A673 (cell line): ENCODE results near the gene ATP5F1D. TPM values are rescaled to one million over a fixed set of nuclear protein-coding genes. Genes with fewer than 3 reads are reported as not detected.

Source experiments
- BruUV-seq: library from RNA; stranded (reverse); fragments of 400-500 nt; replicated peaks from 2 replicates; lab custom pipeline; 2021; lab: Mats Ljungman, UMichigan
- CTCF ChIA-PET: fragments of 300-600 bp; sonication (Branson Sonifier 250); formaldehyde crosslinking; loops from one replicate; lab custom pipeline; 2022; ENCODE audit warnings: antibody characterized with exemption; lab: Charles Lee
- POLR2A ChIA-PET: fragments of 300-600 bp; sonication (Branson Sonifier 250); formaldehyde crosslinking; loops from one replicate; lab custom pipeline; 2022; ENCODE audit warnings: antibody characterized with exemption; ENCODE audit not compliant: low non-redundant PET; lab: Charles Lee
- DNase-seq: peaks from one replicate; pipeline ENCODE4 v3.0.0-alpha.2; 2015; ENCODE audit warnings: low spot score
- H3K27ac ChIP-seq: fragments of 200-600 bp; sonication (generic); 2 replicates; pipeline ENCODE4 v1.5.1; 2016; ENCODE audit warnings: mixed run types, low read depth, mild to moderate bottlenecking, mixed read lengths, antibody characterized with exemption, low read length; ENCODE audit not compliant: poor library complexity, severe bottlenecking
- H3K27me3 ChIP-seq: fragments of 200-600 bp; sonication (generic); replicated peaks from 2 replicates; pipeline ENCODE4 v1.6.1; 2017; ENCODE audit warnings: mixed run types, low read depth, mild to moderate bottlenecking, mixed read lengths, antibody characterized with exemption, low read length; ENCODE audit not compliant: insufficient read depth, poor library complexity
- H3K36me3 ChIP-seq: fragments of 200-600 bp; sonication (generic); 2 replicates; pipeline ENCODE4 v1.6.1; 2016; ENCODE audit warnings: mixed run types, mild to moderate bottlenecking, mixed read lengths, antibody characterized with exemption, low read length; ENCODE audit not compliant: insufficient read depth, poor library complexity, severe bottlenecking
- H3K4me1 ChIP-seq: fragments of 200-600 bp; sonication (generic); 2 replicates; pipeline ENCODE4 v1.6.1; 2017; ENCODE audit warnings: mixed run types, mild to moderate bottlenecking, mixed read lengths, antibody characterized with exemption, low read length; ENCODE audit not compliant: insufficient read depth, poor library complexity, severe bottlenecking
- H3K4me3 ChIP-seq: fragments of 200-600 bp; sonication (generic); 2 replicates; pipeline ENCODE4 v1.5.1; 2016; ENCODE audit warnings: low read depth, mixed run types, mild to moderate bottlenecking, mixed read lengths, low read length; ENCODE audit not compliant: poor library complexity, severe bottlenecking
- H3K9me3 ChIP-seq: fragments of 200-600 bp; sonication (generic); 2 replicates; pipeline ENCODE4 v1.6.1; 2016; ENCODE audit warnings: mixed run types, low read depth, mild to moderate bottlenecking, mixed read lengths, antibody characterized with exemption, low read length; ENCODE audit not compliant: poor library complexity, severe bottlenecking
- EZH2 ChIP-seq: fragments of 200-600 bp; sonication (generic); IDR thresholded peaks from 2 replicates; pipeline ENCODE4 v1.6.1; 2017; ENCODE audit warnings: borderline replicate concordance, low read depth, mild to moderate bottlenecking, mixed read lengths, antibody characterized with exemption, low read length; ENCODE audit not compliant: poor library complexity, severe bottlenecking
- intact Hi-C: fragments of 100-400 bp; cut with micrococcal nuclease; formaldehyde crosslinking; loops from one replicate; pipeline ENCODE4 v1.10.0; 2022; ENCODE audit not compliant: unreplicated experiment
- total RNA-seq: library from RNA; stranded (reverse); gene quantifications from 2 replicates; pipeline ENCODE4 v1.2.3, GENCODE V29; 2021
- TF ChIP-seq, protein P1 (sequence below): fragments of 300-800, 200-600 bp; sonication (generic); conservative IDR thresholded peaks from 2 replicates; pipeline ENCODE4 v1.5.1; 2017; ENCODE audit warnings: low read depth, mild to moderate bottlenecking, antibody characterized with exemption, low read length, moderate library complexity, mixed read lengths

ATP5F1D gene
- total RNA-seq, 1 experiment from 2014 or later, result 237 TPM

DNA sequence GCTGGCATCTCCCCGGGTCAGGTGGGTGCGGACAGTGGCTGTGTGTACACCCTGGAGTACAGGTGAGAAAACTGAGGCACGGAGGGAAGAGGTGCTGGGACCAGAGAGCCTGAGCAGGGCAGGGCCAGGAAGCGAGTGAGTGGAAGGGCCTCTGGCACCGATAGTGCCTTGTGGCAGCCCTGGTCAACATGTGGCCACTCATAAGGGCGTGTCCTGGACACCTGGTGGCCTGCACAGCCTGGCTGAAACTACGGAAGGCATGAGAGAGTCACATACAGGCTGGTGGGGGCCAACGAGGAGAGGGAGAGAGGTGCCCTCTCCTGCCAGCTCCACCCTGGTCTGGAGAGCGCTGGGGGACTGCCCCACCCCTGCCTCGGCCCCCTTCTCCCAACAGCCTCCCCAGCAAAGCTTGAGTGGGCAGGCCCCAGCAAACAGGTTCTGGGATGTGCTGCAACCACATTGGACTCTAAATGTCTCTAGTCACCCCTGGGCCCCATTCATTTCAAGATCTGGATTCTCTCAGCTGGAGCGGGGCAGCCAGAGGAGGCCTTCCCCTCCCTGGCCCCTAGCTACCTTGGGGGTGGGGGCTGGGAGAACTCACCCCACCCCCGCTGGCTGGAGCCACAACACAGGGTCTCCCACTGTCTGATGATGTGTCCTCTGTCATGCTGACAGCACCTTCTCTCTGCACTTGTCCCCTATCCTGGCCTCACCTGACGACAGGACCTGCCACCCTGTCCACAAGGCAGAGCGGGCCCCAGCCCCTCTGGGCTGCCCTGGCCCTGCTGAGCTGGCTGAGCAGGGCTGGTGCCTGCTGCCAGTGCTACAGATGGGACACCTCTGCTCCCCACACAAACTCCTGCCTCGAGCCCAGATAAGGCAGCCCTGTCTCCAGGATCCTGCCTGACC is 9.6 kb upstream of the ATP5F1D start:
- no peak for DNase-seq
- intact Hi-C loops, result no loop called here
- CTCF ChIA-PET, result interaction anchor here (0.8 kb wide), 1 partner anchor 12 kb away, joined by 3 read pairs; no protein-coding TSS in a partner anchor
- Histone ChIP-seq H3K36me3 (peaks cover 18% of the 10 kb centered on the region), H3K27ac (peak overlapping the region; percentile 19), H3K4me1 (peaks cover 7% of the 10 kb centered on the region), H3K9me3 (no peaks in the 10 kb centered on the region), H3K4me3 (no peak overlapping the region), H3K27me3 (no peaks in the 10 kb centered on the region)
- POLR2A ChIA-PET, result no interaction called here
- no peak for TF ChIP-seq EZH2
- TF ChIP-seq, protein P1, sequence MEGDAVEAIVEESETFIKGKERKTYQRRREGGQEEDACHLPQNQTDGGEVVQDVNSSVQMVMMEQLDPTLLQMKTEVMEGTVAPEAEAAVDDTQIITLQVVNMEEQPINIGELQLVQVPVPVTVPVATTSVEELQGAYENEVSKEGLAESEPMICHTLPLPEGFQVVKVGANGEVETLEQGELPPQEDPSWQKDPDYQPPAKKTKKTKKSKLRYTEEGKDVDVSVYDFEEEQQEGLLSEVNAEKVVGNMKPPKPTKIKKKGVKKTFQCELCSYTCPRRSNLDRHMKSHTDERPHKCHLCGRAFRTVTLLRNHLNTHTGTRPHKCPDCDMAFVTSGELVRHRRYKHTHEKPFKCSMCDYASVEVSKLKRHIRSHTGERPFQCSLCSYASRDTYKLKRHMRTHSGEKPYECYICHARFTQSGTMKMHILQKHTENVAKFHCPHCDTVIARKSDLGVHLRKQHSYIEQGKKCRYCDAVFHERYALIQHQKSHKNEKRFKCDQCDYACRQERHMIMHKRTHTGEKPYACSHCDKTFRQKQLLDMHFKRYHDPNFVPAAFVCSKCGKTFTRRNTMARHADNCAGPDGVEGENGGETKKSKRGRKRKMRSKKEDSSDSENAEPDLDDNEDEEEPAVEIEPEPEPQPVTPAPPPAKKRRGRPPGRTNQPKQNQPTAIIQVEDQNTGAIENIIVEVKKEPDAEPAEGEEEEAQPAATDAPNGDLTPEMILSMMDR, result no peak
- no TSS peak for BruUV-seq

DNA sequence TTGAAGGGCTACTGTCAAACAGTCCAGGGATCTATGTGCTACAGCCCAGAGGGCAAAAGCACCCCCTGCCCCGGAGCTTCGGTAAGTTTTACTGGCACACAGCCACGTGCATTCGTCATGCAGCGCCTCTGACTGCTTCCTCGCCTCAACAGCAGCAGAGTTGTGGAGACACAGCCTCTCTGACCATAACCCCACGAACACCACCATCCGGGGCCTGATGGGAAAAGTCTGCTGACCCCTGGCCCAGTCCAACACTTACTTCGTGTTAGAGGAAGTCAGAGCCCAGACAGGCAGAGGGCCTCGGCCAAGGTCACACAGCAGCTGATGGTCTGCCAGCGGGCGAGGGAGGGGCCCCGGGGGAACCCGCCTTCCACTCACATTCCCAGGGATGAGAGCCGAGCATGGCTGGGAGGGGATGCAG is 8.9 kb upstream of the ATP5F1D start:
- BruUV-seq, result no TSS peak
- H3K27me3 ChIP-seq, result no peaks in the 10 kb centered on the region
- CTCF ChIA-PET, result interaction anchor here (0.8 kb wide), 1 partner anchor 12 kb away, joined by 3 read pairs; no protein-coding TSS in a partner anchor
- H3K36me3 ChIP-seq, result peaks cover 15% of the 10 kb centered on the region
- H3K4me3 ChIP-seq, result no peak overlapping the region
- intact Hi-C loops, result no loop called here
- no peaks in the 10 kb centered on the region for H3K9me3 ChIP-seq
- H3K27ac ChIP-seq, result peak overlapping the region; percentile 19
- H3K4me1 ChIP-seq, result peaks cover 7% of the 10 kb centered on the region
- no peak for DNase-seq
- TF ChIP-seq EZH2, result no peak
- TF ChIP-seq, protein P1, result no peak
- POLR2A ChIA-PET, result no interaction called here

DNA sequence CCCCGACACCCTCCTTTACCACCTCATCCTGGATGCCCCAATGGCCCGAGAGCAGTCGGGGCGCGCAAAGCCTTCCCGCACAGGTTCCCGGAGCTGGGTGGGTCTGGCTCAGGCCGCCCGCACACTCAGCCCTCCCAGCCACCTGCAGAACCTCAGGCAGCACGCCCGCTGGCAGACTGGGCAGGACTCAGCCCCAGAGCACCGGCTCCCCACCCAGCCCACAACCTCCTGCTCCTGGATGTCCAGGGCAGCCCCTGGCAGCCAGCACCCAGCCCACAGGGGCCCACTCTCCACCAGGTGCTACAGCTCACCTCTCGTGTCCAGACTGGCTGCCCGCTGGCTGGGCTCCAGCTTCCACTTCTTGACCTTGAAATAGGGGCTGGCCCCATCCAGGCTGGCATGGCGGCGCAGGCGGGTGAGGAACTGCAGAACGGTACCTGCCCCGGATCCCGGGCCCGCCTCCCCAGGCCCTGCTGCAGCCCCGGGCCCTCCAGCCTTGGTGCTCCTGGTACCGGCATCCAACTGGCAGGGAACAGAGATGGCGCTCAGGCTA is 8.4 kb upstream of the ATP5F1D start:
- Histone ChIP-seq H3K27ac (no peak overlapping the region), H3K36me3 (peaks cover 9% of the 10 kb centered on the region), H3K27me3 (no peaks in the 10 kb centered on the region), H3K9me3 (no peaks in the 10 kb centered on the region), H3K4me1 (peaks cover 9% of the 10 kb centered on the region), H3K4me3 (no peak overlapping the region)
- TF ChIP-seq EZH2, result no peak
- TF ChIP-seq, protein P1, result no peak
- no peak for DNase-seq
- no TSS peak for BruUV-seq
- ChIA-PET CTCF (interaction anchor here (0.8 kb wide), 1 partner anchor 11 kb away, joined by 3 read pairs; no protein-coding TSS in a partner anchor), POLR2A (no interaction called here)
- intact Hi-C loops, result no loop called here
